Suprapubic skin (tissue), 4 donors: Measurements from ENCODE around the gene CCNB3.

Source experiments
- POLR2A ChIP-seq, 2 donors: fragments of 450-650 bp; IDR thresholded peaks; one replicate each; pipeline ENCODE4 v1.6.1; 2017; ENCODE audit warnings: antibody characterized with exemption in 2 of 2, mild to moderate bottlenecking in 2 of 2, moderate library complexity in 2 of 2
- POLR2AphosphoS5 ChIP-seq, 3 donors: sonication (generic); formaldehyde crosslinking; IDR thresholded peaks; one replicate each; pipeline ENCODE4 v1.6.1; 2017; ENCODE audit warnings: antibody characterized with exemption in 3 of 3
- TF ChIP-seq, protein P1 (sequence below), 2 donors: fragments of 200-600 bp in 1 of 2; fragments of 450-650 bp in 1 of 2; sonication (generic) in 1 of 2; IDR thresholded peaks; one replicate each; pipeline ENCODE4 v1.5.1; 2016 to 2019; ENCODE audit warnings: antibody characterized with exemption in 2 of 2, mild to moderate bottlenecking in 1 of 2, moderate library complexity in 1 of 2

DNA sequence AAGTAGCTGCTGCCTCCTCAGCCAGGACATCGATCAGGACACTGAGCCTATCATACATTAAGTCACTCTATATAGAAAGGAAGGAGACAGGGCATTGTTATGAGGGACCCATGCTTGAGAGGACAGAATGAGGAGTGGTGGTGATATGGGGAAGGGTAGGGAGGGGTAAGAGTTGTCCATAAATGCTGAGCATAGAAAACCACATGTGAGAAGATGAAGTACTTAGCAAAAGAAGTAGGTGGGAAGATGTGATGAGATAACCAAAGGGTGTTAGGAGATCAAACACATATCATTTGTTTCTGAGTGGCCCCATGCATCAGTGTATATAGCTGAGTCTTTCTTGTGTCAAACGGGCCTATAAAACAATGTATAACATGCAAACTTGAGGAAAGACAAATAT, 182.0 kb downstream of the CCNB3 start:
- TF ChIP-seq, protein P1, sequence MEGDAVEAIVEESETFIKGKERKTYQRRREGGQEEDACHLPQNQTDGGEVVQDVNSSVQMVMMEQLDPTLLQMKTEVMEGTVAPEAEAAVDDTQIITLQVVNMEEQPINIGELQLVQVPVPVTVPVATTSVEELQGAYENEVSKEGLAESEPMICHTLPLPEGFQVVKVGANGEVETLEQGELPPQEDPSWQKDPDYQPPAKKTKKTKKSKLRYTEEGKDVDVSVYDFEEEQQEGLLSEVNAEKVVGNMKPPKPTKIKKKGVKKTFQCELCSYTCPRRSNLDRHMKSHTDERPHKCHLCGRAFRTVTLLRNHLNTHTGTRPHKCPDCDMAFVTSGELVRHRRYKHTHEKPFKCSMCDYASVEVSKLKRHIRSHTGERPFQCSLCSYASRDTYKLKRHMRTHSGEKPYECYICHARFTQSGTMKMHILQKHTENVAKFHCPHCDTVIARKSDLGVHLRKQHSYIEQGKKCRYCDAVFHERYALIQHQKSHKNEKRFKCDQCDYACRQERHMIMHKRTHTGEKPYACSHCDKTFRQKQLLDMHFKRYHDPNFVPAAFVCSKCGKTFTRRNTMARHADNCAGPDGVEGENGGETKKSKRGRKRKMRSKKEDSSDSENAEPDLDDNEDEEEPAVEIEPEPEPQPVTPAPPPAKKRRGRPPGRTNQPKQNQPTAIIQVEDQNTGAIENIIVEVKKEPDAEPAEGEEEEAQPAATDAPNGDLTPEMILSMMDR (IDR thresholded peaks at IDR 0.05): no peak
- TF ChIP-seq POLR2AphosphoS5 (IDR thresholded peaks at IDR 0.05): no peak
- no peak for TF ChIP-seq POLR2A (IDR thresholded peaks at IDR 0.05)
